Endothelial cell of coronary artery (primary cell): Measurements from ENCODE around the gene C11orf52. TPM values are rescaled to one million over a fixed set of nuclear protein-coding genes. Genes with fewer than 3 reads are reported as not detected.

Experiments used
- total RNA-seq: library from RNA; depleted of rRNA; stranded (reverse); fragments of >200 nt; gene quantifications from 2 replicates; pipeline ENCODE4 v1.2.3, GENCODE V29; 2014

Gene C11orf52
- 0.09 TPM in 1 of 2 replicates, not detected in the other for total RNA-seq

GRCh38 chr11:111918390-111919256 lies at the start of gene C11orf52:
Gene C11orf52, plus strand, starts transcription at chr11:111918913. Its CDS starts 60 bp downstream, at chr11:111918973.

GRCh38 chr11:111870886-111871692 lies 47.6 kb upstream of the C11orf52 start, which contains the start of gene ALG9:
Gene ALG9, minus strand, starts transcription at chr11:111871581. Its CDS starts 99 bp downstream, at chr11:111871482.

GRCh38 chr11:111878849-111879636 lies 39.7 kb upstream of the C11orf52 start, which contains the start of the genes CFAP68 and FDXACB1:
Gene CFAP68, plus strand, starts transcription at chr11:111879541. Its CDS starts 20 bp downstream, at chr11:111879561.
Gene FDXACB1, minus strand, starts transcription at chr11:111879165. Its CDS starts 33 bp downstream, at chr11:111879132.

GRCh38 chr11:111911563-111912401 lies 6.9 kb upstream of the C11orf52 start, which contains the start of gene CRYAB:
Gene CRYAB, minus strand, starts transcription at chr11:111911770. Its CDS starts 46 bp downstream, at chr11:111911724.

GRCh38 chr11:111912535-111912934 lies 6.2 kb upstream of the C11orf52 start, which contains the start of gene HSPB2:
Gene HSPB2, plus strand, starts transcription at chr11:111912734. Its CDS starts 96 bp downstream, at chr11:111912830.

Other genes with a start within 250 kb of the C11orf52 start
- 35.5 and 35.7 TPM in 2 replicates for gene PPP2R1B, start 152.5 kb upstream of the C11orf52 start, total RNA-seq
- 22.7 and 24.2 TPM in 2 replicates for gene ALG9, start 47.3 kb upstream of the C11orf52 start, total RNA-seq
- 2.2 and 2.5 TPM in 2 replicates for gene FDXACB1, start 39.7 kb upstream of the C11orf52 start, total RNA-seq
- gene CFAP68, start 39.4 kb upstream of the C11orf52 start, total RNA-seq: 3.9 and 5.1 TPM in 2 replicates
- 0.18 and 5.7 TPM in 2 replicates for gene CRYAB, start 7.1 kb upstream of the C11orf52 start, total RNA-seq
- gene HSPB2, start 6.2 kb upstream of the C11orf52 start, total RNA-seq: 0.28 TPM in 1 of 2 replicates, not detected in the other
- gene DIXDC1, start 18.4 kb downstream of the C11orf52 start, total RNA-seq: 19.4 and 22.6 TPM in 2 replicates
- 30.9 and 34.5 TPM in 2 replicates for gene DLAT, start 106.5 kb downstream of the C11orf52 start, total RNA-seq
- 0.38 and 1.2 TPM in 2 replicates for gene PIH1D2, start 155.1 kb downstream of the C11orf52 start, total RNA-seq
- gene NKAPD1, start 155.4 kb downstream of the C11orf52 start, total RNA-seq: 17.4 and 21.4 TPM in 2 replicates
- 78.3 and 127 TPM in 2 replicates for gene TIMM8B, start 167.8 kb downstream of the C11orf52 start, total RNA-seq
- gene SDHD, start 168.0 kb downstream of the C11orf52 start, total RNA-seq: 117 and 119 TPM in 2 replicates
- gene IL18, start 245.2 kb downstream of the C11orf52 start, total RNA-seq: 5.5 TPM in 1 of 2 replicates, not detected in the other
- gene TEX12, start 248.5 kb downstream of the C11orf52 start, total RNA-seq: 0.09 TPM in 1 of 2 replicates, not detected in the other